ENCODE data around the gene MPPE1.
"Not testable (repeated sequence)": the region's sequence is repeated elsewhere in the genome, so short reads cannot be mapped to it uniquely, and the experiment has no call there.

The MPPE1 gene

DNA sequence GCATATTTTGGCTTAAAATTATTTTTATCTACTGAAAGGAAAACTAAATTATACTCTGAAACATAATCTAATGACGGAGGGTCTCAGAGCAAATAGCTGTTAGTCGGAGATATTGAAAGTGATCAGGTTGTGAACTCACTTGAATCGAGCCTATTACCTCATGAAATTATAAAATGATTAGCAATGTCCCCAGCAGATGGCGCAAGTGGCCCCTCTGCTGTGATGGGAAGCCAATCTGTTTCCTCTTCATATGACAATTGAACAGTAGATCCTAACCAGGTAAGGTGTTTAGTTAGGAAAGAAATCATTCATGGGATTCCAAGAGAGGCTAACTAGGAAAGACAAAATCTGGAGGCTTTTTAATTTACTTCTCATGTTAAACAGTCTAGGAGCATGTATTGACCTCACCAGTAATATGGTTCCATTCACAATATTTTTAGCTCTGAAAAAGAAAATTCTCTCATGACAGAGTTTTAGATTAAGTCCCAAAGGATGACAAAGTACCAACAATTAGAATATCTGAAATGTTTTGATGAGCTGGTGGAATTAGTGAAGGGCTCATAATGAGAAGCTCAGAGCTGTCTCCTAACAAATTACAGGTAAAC is 29.9 kb upstream of the MPPE1 start:
- H2BK5ac ChIP-seq (ENCODE audit: low read length): no peak overlapping the region
- no peak overlapping the region for H4K8ac ChIP-seq (ENCODE audit: low read depth, low read length)
- H2BK120ac ChIP-seq (ENCODE audit: low read depth, low read length): no peak overlapping the region
- H3K79me2 ChIP-seq (ENCODE audit: control insufficient read depth, insufficient read depth, low read length): no peaks in the 10 kb centered on the region
- no peak overlapping the region for H3K4me2 ChIP-seq (ENCODE audit: low read length)
- H3K9ac ChIP-seq (ENCODE audit: low read length): no peak overlapping the region
- H3K56ac ChIP-seq (ENCODE audit: low read length): no peak overlapping the region
- H2BK15ac ChIP-seq (replicated peaks; ENCODE audit: low read depth): no peak overlapping the region
- no peak overlapping the region for H3K18ac ChIP-seq (ENCODE audit: low read length)
- H3K36me3 ChIP-seq (ENCODE audit: control insufficient read depth, insufficient read depth, low read length): no peaks in the 10 kb centered on the region
- H2AK5ac ChIP-seq (ENCODE audit: low read length): no peak overlapping the region
- H3K27me3 ChIP-seq (ENCODE audit: insufficient read depth, low read length, poor library complexity): no peaks in the 10 kb centered on the region
- no CpG with 5 or more reads among the region's 4 CpGs for WGBS (ENCODE audit: extremely low coverage, insufficient coverage, low lambda C conversion rate)
- H3K79me1 ChIP-seq (ENCODE audit: low read length): no peaks in the 10 kb centered on the region
- H3K23ac ChIP-seq (ENCODE audit: low read length): no peak overlapping the region
- H3K4ac ChIP-seq (ENCODE audit: low read depth, low read length): no peak overlapping the region
- H3K4me3 ChIP-seq (ENCODE audit: low read length): no peak overlapping the region
- no peaks in the 10 kb centered on the region for H3K4me1 ChIP-seq (ENCODE audit: control insufficient read depth, low read depth, low read length)
- H4K5ac ChIP-seq (ENCODE audit: low read length): no peak overlapping the region
- no peak overlapping the region for H3K27ac ChIP-seq (ENCODE audit: low read depth, low read length)
- peak; percentile 64 for DNase-seq

DNA sequence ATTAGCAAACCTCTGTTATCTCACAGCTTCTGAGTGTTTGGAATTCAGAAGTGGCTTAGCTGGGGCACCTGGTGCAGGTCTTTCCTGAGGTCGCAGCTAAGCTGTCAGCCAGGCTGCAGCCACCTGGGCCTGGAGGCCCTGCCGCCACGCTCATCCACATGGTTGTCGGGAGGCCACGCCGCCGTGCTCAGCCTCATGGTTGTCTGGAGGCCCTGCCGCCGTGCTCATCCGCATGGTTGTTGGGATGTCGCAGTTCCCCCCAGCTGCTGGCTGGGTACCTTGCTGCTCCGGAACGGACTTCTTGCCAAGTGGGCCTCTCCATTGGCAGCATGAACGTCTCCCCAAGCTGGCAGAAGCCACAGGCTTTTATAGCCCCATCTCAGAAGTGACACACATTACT is 24.3 kb upstream of the MPPE1 start:
- no peak overlapping the region for H2AK5ac ChIP-seq (ENCODE audit: low read length)
- H3K56ac ChIP-seq (ENCODE audit: low read length): no peak overlapping the region
- DNase-seq: no peak
- H3K79me1 ChIP-seq (ENCODE audit: low read length): no peaks in the 10 kb centered on the region
- H4K5ac ChIP-seq (ENCODE audit: low read length): no peak overlapping the region
- no peak overlapping the region for H3K9ac ChIP-seq (ENCODE audit: low read length)
- no peak overlapping the region for H3K27ac ChIP-seq (ENCODE audit: low read depth, low read length)
- no peak overlapping the region for H2BK15ac ChIP-seq (replicated peaks; ENCODE audit: low read depth)
- H3K23ac ChIP-seq (ENCODE audit: low read length): no peak overlapping the region
- no peak overlapping the region for H3K18ac ChIP-seq (ENCODE audit: low read length)
- no peaks in the 10 kb centered on the region for H3K36me3 ChIP-seq (ENCODE audit: control insufficient read depth, insufficient read depth, low read length)
- H3K79me2 ChIP-seq (ENCODE audit: control insufficient read depth, insufficient read depth, low read length): no peaks in the 10 kb centered on the region
- no peak overlapping the region for H2BK120ac ChIP-seq (ENCODE audit: low read depth, low read length)
- no peaks in the 10 kb centered on the region for H3K27me3 ChIP-seq (ENCODE audit: insufficient read depth, low read length, poor library complexity)
- H3K4ac ChIP-seq (ENCODE audit: low read depth, low read length): no peak overlapping the region
- H3K4me1 ChIP-seq (ENCODE audit: control insufficient read depth, low read depth, low read length): peaks cover under 1% of the 10 kb centered on the region
- WGBS (ENCODE audit: extremely low coverage, insufficient coverage, low lambda C conversion rate): no CpG with 5 or more reads among the region's 14 CpGs
- H3K4me2 ChIP-seq (ENCODE audit: low read length): no peak overlapping the region
- H4K8ac ChIP-seq (ENCODE audit: low read depth, low read length): no peak overlapping the region
- no peak overlapping the region for H2BK5ac ChIP-seq (ENCODE audit: low read length)
- no peak overlapping the region for H3K4me3 ChIP-seq (ENCODE audit: low read length)

DNA sequence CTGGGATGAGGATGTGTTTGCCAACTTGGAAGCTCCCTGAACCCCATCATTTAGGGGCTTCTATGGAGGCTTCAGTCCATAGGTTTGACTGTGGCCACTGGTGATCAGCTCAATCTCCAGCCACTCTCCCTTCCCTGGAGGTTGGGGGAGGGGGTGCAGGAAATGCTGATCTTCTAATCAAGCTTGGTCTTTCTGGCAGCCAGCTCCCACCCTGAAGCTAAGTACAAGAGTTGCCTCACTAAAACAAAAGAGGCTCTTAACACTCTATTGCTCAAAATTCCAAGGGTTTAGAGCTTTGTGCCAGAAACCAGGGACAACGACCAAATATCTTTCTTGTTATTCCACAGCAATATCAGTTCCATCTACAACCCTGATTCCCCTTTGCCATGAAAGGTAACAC is 19.4 kb upstream of the MPPE1 start:
- Histone ChIP-seq H3K79me1 (ENCODE audit: low read length) (no peaks in the 10 kb centered on the region), H3K23ac (ENCODE audit: low read length) (no peak overlapping the region), H3K4me2 (ENCODE audit: low read length) (no peak overlapping the region), H3K4ac (ENCODE audit: low read depth, low read length) (no peak overlapping the region), H3K79me2 (ENCODE audit: control insufficient read depth, insufficient read depth, low read length) (no peaks in the 10 kb centered on the region), H3K4me1 (ENCODE audit: control insufficient read depth, low read depth, low read length) (peaks cover 2% of the 10 kb centered on the region), H2AK5ac (ENCODE audit: low read length) (no peak overlapping the region), H2BK15ac (replicated peaks; ENCODE audit: low read depth) (no peak overlapping the region), H4K8ac (ENCODE audit: low read depth, low read length) (no peak overlapping the region), H3K18ac (ENCODE audit: low read length) (no peak overlapping the region), H3K27ac (ENCODE audit: low read depth, low read length) (no peak overlapping the region), H3K9ac (ENCODE audit: low read length) (no peak overlapping the region), H3K4me3 (ENCODE audit: low read length) (no peak overlapping the region), H3K36me3 (ENCODE audit: control insufficient read depth, insufficient read depth, low read length) (no peaks in the 10 kb centered on the region), H3K56ac (ENCODE audit: low read length) (no peak overlapping the region), H2BK120ac (ENCODE audit: low read depth, low read length) (no peak overlapping the region), H3K27me3 (ENCODE audit: insufficient read depth, low read length, poor library complexity) (no peaks in the 10 kb centered on the region), H4K5ac (ENCODE audit: low read length) (no peak overlapping the region), H2BK5ac (ENCODE audit: low read length) (no peak overlapping the region)
- WGBS (ENCODE audit: extremely low coverage, insufficient coverage, low lambda C conversion rate): no CpG with 5 or more reads among the region's 1 CpG
- peak; percentile 77 for DNase-seq

- no peaks in the 10 kb centered on the region for H3K79me1 ChIP-seq (ENCODE audit: low read length)
- no peak for DNase-seq
- no peak overlapping the region for H3K9ac ChIP-seq (ENCODE audit: low read length)
- H2AK5ac ChIP-seq (ENCODE audit: low read length): no peak overlapping the region
- H4K8ac ChIP-seq (ENCODE audit: low read depth, low read length): no peak overlapping the region
- H4K5ac ChIP-seq (ENCODE audit: low read length): no peak overlapping the region
- no CpG with 5 or more reads among the region's 12 CpGs for WGBS (ENCODE audit: extremely low coverage, insufficient coverage, low lambda C conversion rate)
- no peak overlapping the region for H3K27ac ChIP-seq (ENCODE audit: low read depth, low read length)
- no peak overlapping the region for H3K4me2 ChIP-seq (ENCODE audit: low read length)
- H2BK120ac ChIP-seq (ENCODE audit: low read depth, low read length): no peak overlapping the region
- no peak overlapping the region for H3K4me3 ChIP-seq (ENCODE audit: low read length)
- H3K36me3 ChIP-seq (ENCODE audit: control insufficient read depth, insufficient read depth, low read length): no peaks in the 10 kb centered on the region
- H3K23ac ChIP-seq (ENCODE audit: low read length): no peak overlapping the region
- no peaks in the 10 kb centered on the region for H3K79me2 ChIP-seq (ENCODE audit: control insufficient read depth, insufficient read depth, low read length)
- H3K4ac ChIP-seq (ENCODE audit: low read depth, low read length): no peak overlapping the region
- no peaks in the 10 kb centered on the region for H3K27me3 ChIP-seq (ENCODE audit: insufficient read depth, low read length, poor library complexity)
- H2BK5ac ChIP-seq (ENCODE audit: low read length): no peak overlapping the region
- H3K56ac ChIP-seq (ENCODE audit: low read length): no peak overlapping the region
- H3K4me1 ChIP-seq (ENCODE audit: control insufficient read depth, low read depth, low read length): peaks cover 2% of the 10 kb centered on the region
- no peak overlapping the region for H2BK15ac ChIP-seq (replicated peaks; ENCODE audit: low read depth)
- no peak overlapping the region for H3K18ac ChIP-seq (ENCODE audit: low read length)
Observed at GRCh38 chr18:11925800-11926481, 17.8 kb upstream of the MPPE1 start.

DNA sequence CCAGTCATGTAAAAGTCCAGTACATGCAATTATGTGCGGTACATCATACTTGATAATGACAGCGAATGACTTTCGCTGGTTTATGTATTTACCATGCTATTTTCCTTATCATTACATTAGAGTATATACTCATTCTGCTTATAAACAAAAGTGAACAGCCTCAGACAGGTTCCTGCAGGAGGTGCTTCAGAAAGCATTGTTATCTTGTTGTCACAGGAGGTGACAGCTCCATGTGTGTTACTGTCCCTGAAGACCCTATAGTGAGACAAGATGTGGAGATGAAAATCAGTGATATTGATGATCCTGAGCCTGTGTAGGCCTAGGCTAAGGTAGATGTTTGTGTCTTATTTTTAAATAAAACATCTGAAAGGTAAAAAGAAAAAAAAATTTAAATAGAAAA is 15.3 kb upstream of the MPPE1 start:
- Histone ChIP-seq H3K4ac (ENCODE audit: low read depth, low read length) (no peak overlapping the region), H3K79me2 (ENCODE audit: control insufficient read depth, insufficient read depth, low read length) (no peaks in the 10 kb centered on the region), H3K27ac (ENCODE audit: low read depth, low read length) (no peak overlapping the region), H2AK5ac (ENCODE audit: low read length) (no peak overlapping the region), H2BK15ac (replicated peaks; ENCODE audit: low read depth) (no peak overlapping the region), H3K4me2 (ENCODE audit: low read length) (no peak overlapping the region), H3K9ac (ENCODE audit: low read length) (no peak overlapping the region), H3K23ac (ENCODE audit: low read length) (no peak overlapping the region), H3K56ac (ENCODE audit: low read length) (no peak overlapping the region), H3K27me3 (ENCODE audit: insufficient read depth, low read length, poor library complexity) (no peaks in the 10 kb centered on the region), H3K36me3 (ENCODE audit: control insufficient read depth, insufficient read depth, low read length) (no peaks in the 10 kb centered on the region), H3K18ac (ENCODE audit: low read length) (no peak overlapping the region), H2BK5ac (ENCODE audit: low read length) (no peak overlapping the region), H3K4me3 (ENCODE audit: low read length) (no peak overlapping the region), H4K5ac (ENCODE audit: low read length) (no peak overlapping the region), H2BK120ac (ENCODE audit: low read depth, low read length) (no peak overlapping the region), H3K4me1 (ENCODE audit: control insufficient read depth, low read depth, low read length) (peaks cover 2% of the 10 kb centered on the region), H4K8ac (ENCODE audit: low read depth, low read length) (no peak overlapping the region), H3K79me1 (ENCODE audit: low read length) (no peaks in the 10 kb centered on the region)
- no CpG with 5 or more reads among the region's 3 CpGs for WGBS (ENCODE audit: extremely low coverage, insufficient coverage, low lambda C conversion rate)
- no peak for DNase-seq

GRCh38 chr18:11919522-11919921 is 11.4 kb upstream of the MPPE1 start:
- H3K9ac ChIP-seq (ENCODE audit: low read length); H3K27me3 ChIP-seq (ENCODE audit: insufficient read depth, low read length, poor library complexity); H4K8ac ChIP-seq (ENCODE audit: low read depth, low read length); H3K79me2 ChIP-seq (ENCODE audit: control insufficient read depth, insufficient read depth, low read length); H2BK120ac ChIP-seq (ENCODE audit: low read depth, low read length); H2BK15ac ChIP-seq (replicated peaks; ENCODE audit: low read depth); H3K79me1 ChIP-seq (ENCODE audit: low read length); H3K56ac ChIP-seq (ENCODE audit: low read length); H3K18ac ChIP-seq (ENCODE audit: low read length); H3K4ac ChIP-seq (ENCODE audit: low read depth, low read length); H4K5ac ChIP-seq (ENCODE audit: low read length); H2BK5ac ChIP-seq (ENCODE audit: low read length); H3K23ac ChIP-seq (ENCODE audit: low read length); H2AK5ac ChIP-seq (ENCODE audit: low read length); H3K4me1 ChIP-seq (ENCODE audit: control insufficient read depth, low read depth, low read length); H3K4me2 ChIP-seq (ENCODE audit: low read length); H3K27ac ChIP-seq (ENCODE audit: low read depth, low read length); H3K4me3 ChIP-seq (ENCODE audit: low read length); DNase-seq; H3K36me3 ChIP-seq (ENCODE audit: control insufficient read depth, insufficient read depth, low read length): not testable (repeated sequence)
- WGBS (ENCODE audit: extremely low coverage, insufficient coverage, low lambda C conversion rate): no CpG with 5 or more reads among the region's 5 CpGs
